HG03045 (cell line): ENCODE data around the gene GPR12.

Experiments
- ATAC-seq: cut with Tn5 transposase; IDR thresholded peaks from one replicate; pipeline ENCODE4 v1.9.1; 2021; ENCODE audit warnings: mild to moderate bottlenecking, moderate library complexity; ENCODE audit not compliant: unreplicated experiment

The GPR12 gene

GRCh38 chr13:26706381-26706780, 54.2 kb downstream of the GPR12 start:
- no peak for ATAC-seq

GRCh38 chr13:26705536-26705935, 55.0 kb downstream of the GPR12 start:
- no peak for ATAC-seq
